Coronary artery (tissue), 2 donors: ENCODE results near the gene MPL.

Source experiments
- DNase-seq: peaks from one replicate; pipeline ENCODE4 v3.0.0-alpha.2; 2017; ENCODE audit warnings: low spot score
- H3K27ac ChIP-seq, 2 donors: fragments of 200-600 bp; sonication (generic); one replicate each; pipeline ENCODE4 v1.5.1; 2016 to 2019
- H3K4me3 ChIP-seq: fragments of 200-600 bp; sonication (generic); 2 replicates; pipeline ENCODE4 v1.5.1; 2016; ENCODE audit warnings: mild to moderate bottlenecking, moderate library complexity
- TF ChIP-seq, protein P1 (sequence below): fragments of 200-600 bp; sonication (generic); IDR thresholded peaks from one replicate; pipeline ENCODE4 v1.5.1; 2019; ENCODE audit warnings: antibody characterized with exemption

Gene MPL

DNA sequence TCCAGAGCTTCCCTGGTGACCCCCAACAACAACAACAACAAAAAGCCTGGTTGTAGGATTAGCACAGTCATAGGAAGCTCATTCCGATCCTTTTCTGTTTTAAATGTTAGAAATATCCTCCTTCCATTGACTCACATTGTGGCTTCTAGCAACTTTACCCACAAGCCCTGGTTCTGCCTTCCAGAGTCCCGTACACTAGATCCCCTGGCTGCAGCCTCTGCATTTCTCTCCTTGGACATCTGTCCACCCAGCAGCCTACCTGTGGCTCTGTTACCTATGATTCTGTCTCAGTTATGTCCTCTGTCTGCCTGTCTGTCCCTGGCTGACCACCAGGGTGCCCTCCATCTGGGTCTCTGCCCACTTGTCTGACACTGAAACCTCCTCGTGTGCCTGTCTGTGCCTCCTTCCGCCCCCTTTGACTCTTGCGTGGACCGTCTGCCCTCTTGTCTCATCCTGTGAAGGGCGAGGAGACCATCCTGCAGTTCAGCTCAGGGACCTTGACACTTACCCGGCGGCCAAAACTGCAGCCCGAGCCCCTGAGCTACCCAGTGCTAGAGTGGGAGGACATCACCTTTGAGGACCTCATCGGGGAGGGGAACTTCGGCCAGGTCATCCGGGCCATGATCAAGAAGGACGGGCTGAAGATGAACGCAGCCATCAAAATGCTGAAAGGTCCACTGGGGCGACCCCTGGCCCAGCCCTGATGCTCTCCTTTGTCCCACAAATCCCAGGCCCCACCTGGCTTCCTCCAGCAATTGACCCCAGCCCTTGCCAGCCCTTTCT is 20.7 kb upstream of the MPL start:
- Histone ChIP-seq H3K27ac (no peak overlapping the region), H3K4me3 (no peak overlapping the region)
- no peak for DNase-seq
- TF ChIP-seq, protein P1, sequence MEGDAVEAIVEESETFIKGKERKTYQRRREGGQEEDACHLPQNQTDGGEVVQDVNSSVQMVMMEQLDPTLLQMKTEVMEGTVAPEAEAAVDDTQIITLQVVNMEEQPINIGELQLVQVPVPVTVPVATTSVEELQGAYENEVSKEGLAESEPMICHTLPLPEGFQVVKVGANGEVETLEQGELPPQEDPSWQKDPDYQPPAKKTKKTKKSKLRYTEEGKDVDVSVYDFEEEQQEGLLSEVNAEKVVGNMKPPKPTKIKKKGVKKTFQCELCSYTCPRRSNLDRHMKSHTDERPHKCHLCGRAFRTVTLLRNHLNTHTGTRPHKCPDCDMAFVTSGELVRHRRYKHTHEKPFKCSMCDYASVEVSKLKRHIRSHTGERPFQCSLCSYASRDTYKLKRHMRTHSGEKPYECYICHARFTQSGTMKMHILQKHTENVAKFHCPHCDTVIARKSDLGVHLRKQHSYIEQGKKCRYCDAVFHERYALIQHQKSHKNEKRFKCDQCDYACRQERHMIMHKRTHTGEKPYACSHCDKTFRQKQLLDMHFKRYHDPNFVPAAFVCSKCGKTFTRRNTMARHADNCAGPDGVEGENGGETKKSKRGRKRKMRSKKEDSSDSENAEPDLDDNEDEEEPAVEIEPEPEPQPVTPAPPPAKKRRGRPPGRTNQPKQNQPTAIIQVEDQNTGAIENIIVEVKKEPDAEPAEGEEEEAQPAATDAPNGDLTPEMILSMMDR = no peak

DNA sequence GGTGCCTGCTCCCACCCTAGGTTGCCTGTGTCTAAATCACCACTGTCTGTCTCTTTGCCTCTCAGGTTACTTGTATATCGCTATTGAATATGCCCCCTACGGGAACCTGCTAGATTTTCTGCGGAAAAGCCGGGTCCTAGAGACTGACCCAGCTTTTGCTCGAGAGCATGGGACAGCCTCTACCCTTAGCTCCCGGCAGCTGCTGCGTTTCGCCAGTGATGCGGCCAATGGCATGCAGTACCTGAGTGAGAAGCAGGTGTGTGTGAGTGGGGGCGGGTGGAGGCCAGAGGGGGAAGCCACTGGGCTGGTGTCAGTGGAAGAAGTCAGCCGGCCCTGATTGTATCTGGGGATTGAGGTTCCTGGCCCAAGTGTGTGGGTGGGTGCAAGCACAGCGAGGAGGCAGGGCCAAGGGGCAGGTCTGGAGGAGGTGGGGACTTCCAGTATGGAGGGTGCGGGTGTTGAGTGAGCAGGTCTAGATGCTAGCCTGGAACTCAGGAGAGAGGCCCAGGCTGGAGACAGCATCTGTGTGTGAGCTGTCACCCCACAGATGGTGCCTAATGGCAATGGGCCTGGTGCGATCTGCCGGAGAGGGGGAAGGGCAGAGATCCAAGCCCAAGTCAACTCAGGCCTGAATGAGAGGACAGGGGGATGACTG is 19.7 kb upstream of the MPL start:
- DNase-seq = peak; percentile 29
- Histone ChIP-seq H3K27ac (no peak overlapping the region), H3K4me3 (no peak overlapping the region)
- TF ChIP-seq, protein P1 = no peak

DNA sequence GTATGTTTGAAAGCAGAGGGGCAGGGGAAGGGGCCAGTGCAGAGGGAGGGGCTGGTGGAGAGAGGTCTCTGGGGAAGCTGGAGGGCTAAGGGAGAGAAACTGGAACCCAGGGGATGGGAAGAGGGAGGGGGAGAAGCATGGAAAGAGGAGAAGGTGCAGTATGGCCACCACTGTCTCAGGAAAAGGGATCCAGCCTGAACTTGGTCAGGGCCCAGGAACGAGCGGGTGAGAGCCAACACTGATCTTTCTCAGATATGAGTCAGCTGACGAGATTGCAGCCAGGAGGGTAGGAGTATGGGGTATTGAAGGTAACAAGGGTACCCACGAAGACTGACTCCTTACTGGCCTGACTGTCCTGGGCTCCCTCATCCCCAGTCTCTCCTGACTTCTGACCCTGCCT is 18.8 kb upstream of the MPL start:
- peak; percentile 28 for DNase-seq
- TF ChIP-seq, protein P1 = no peak
- no peak overlapping the region for H3K27ac ChIP-seq
- no peak overlapping the region for H3K4me3 ChIP-seq

DNA sequence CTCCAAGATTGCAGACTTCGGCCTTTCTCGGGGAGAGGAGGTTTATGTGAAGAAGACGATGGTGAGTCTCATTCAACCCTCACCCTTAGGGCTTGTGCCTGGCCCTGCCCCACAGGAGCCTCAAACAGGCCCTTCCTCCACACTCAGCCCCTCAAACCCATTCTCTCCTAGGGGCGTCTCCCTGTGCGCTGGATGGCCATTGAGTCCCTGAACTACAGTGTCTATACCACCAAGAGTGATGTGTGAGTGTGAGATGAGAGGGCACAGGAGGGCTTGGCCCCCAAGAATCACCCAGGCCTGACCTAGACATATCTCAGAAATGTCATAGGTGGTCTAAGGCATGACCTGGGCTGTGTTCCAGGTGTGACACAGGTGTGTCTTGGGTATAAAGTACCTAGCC is 18.3 kb upstream of the MPL start:
- Histone ChIP-seq H3K4me3 (no peak overlapping the region), H3K27ac (no peak overlapping the region)
- TF ChIP-seq, protein P1 = no peak
- peak; percentile 57 for DNase-seq

DNA sequence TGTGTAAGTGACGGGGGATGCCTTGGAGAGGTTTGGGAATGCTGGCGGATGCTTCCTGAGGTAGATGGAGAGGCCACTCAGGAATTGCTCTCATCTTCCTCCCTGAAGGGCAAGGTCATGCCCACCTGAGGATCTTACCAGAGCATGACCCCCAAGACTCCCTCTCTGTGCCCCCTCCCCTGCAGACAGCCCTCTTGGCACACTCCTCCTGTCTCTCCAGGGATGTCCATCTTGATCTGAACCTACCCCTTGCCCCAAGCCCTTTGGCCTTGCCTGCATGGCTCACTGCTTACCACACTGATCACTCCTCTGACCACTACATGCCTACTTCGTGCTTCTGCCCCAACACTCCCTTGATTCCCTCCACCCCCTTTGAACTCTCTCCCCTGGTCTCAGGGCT is 17.9 kb upstream of the MPL start:
- DNase-seq = no peak
- Histone ChIP-seq H3K4me3 (no peak overlapping the region), H3K27ac (no peak overlapping the region)
- TF ChIP-seq, protein P1 = no peak

DNA sequence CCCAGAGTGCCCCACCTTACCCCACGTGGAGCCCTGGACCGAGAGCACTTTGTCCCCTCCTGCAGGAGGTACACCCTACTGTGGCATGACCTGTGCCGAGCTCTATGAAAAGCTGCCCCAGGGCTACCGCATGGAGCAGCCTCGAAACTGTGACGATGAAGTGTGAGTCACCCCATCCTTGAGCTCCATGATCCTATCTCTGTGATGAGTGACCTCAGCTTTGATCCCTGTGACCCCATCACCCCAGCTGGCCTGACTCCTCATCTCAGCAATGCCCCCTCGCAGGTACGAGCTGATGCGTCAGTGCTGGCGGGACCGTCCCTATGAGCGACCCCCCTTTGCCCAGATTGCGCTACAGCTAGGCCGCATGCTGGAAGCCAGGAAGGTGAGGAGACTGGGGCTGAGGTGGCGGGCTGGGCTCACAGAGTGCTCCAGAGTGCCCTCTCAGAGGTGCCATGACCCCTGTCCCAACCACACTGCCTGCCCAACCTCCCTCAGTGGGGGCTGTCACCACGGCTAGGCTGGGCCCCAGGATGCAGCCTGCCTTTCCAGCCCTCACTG is 16.2 kb upstream of the MPL start:
- DNase-seq = no peak
- Histone ChIP-seq H3K4me3 (no peak overlapping the region), H3K27ac (no peak overlapping the region)
- TF ChIP-seq, protein P1 = no peak

DNA sequence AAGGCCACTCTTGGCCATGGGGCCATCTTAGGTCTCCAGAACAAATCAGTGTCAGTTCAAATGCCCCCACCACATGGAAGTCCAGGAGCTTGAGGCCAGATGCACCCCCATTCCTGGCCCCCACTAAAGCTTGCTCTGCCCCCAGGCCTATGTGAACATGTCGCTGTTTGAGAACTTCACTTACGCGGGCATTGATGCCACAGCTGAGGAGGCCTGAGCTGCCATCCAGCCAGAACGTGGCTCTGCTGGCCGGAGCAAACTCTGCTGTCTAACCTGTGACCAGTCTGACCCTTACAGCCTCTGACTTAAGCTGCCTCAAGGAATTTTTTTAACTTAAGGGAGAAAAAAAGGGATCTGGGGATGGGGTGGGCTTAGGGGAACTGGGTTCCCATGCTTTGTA is 15.1 kb upstream of the MPL start:
- peak; percentile 49 for DNase-seq
- Histone ChIP-seq H3K4me3 (no peak overlapping the region), H3K27ac (no peak overlapping the region)
- TF ChIP-seq, protein P1 = no peak
